IMR-90 (cell line): ENCODE results near the gene ADCY5. TPM values are rescaled to one million over a fixed set of nuclear protein-coding genes. Genes with fewer than 3 reads are reported as not detected.

Source experiments
- ATAC-seq: fragments of 200-7000 bp; cut with Tn5 transposase; 2 replicates; pipeline ENCODE4 v1.9.1; 2020; ENCODE audit warnings: low read depth, mild to moderate bottlenecking, moderate library complexity
- BruUV-seq: library from RNA; stranded (reverse); fragments of 400-500 nt; replicated peaks from 2 replicates; lab custom pipeline; 2021; lab: Mats Ljungman, UMichigan
- CTCF ChIA-PET: fragments of 300-600 bp; formaldehyde crosslinking; extraction: SDS; loops from one replicate; lab custom pipeline; 2021; ENCODE audit warnings: antibody characterized with exemption; lab: Yijun Ruan, JAX
- POLR2A ChIA-PET: fragments of 300-600 bp; sonication (Branson Sonifier 250); formaldehyde crosslinking; loops from one replicate; lab custom pipeline; 2022; ENCODE audit warnings: antibody characterized with exemption; ENCODE audit not compliant: unreplicated experiment; lab: Charles Lee
- DNase-seq: peaks from one replicate; pipeline ENCODE4 v3.0.0; 2013
- H2AFZ ChIP-seq: replicated peaks from 2 replicates; pipeline ENCODE3; 2013; ENCODE audit warnings: low read length, mild to moderate bottlenecking; ENCODE audit not compliant: poor library complexity
- H2AK5ac ChIP-seq: 2 replicates; pipeline ENCODE4 v1.6.1; 2013; ENCODE audit warnings: low read depth, low read length, inconsistent platforms
- H2AK9ac ChIP-seq: replicated peaks from 2 replicates; pipeline ENCODE3; 2013; ENCODE audit warnings: mild to moderate bottlenecking, low read depth, low read length, moderate library complexity; ENCODE audit not compliant: poor library complexity
- H2BK120ac ChIP-seq: 2 replicates; pipeline ENCODE4 v1.6.1; 2013; ENCODE audit warnings: low read depth, low read length, inconsistent platforms
- H2BK15ac ChIP-seq: 3 replicates; pipeline ENCODE4 v1.6.1; 2013; ENCODE audit warnings: low read depth, low read length, inconsistent platforms
- H2BK20ac ChIP-seq: 2 replicates; pipeline ENCODE4 v1.6.1; 2013; ENCODE audit warnings: low read depth, mild to moderate bottlenecking, inconsistent platforms, low read length, moderate library complexity
- H2BK5ac ChIP-seq: 2 replicates; pipeline ENCODE4 v1.6.1; 2013; ENCODE audit warnings: mild to moderate bottlenecking, low read depth, low read length, inconsistent platforms; ENCODE audit not compliant: poor library complexity, severe bottlenecking
- H3K14ac ChIP-seq: replicated peaks from 2 replicates; pipeline ENCODE4 v1.6.1; 2013; ENCODE audit warnings: low read depth, low read length, inconsistent platforms
- H3K18ac ChIP-seq: 2 replicates; pipeline ENCODE4 v1.6.1; 2013; ENCODE audit warnings: low read depth, low read length, control low read depth
- H3K23ac ChIP-seq: 2 replicates; pipeline ENCODE4 v1.6.1; 2013; ENCODE audit warnings: low read depth, low read length, inconsistent platforms
- H3K27ac ChIP-seq: 2 replicates; pipeline ENCODE4 v1.5.1; 2013; ENCODE audit warnings: mild to moderate bottlenecking, control low read depth, low read length; ENCODE audit not compliant: insufficient read depth
- H3K27me3 ChIP-seq: 2 replicates; pipeline ENCODE4 v1.6.1; 2013; ENCODE audit warnings: low read length; ENCODE audit not compliant: control insufficient read depth, insufficient read depth
- H3K36me3 ChIP-seq: 2 replicates; pipeline ENCODE4 v1.6.1; 2013; ENCODE audit warnings: low read length, mixed read lengths; ENCODE audit not compliant: control insufficient read depth, insufficient read depth
- H3K4ac ChIP-seq: 2 replicates; pipeline ENCODE4 v1.6.1; 2013; ENCODE audit warnings: low read depth, low read length, inconsistent platforms
- H3K4me1 ChIP-seq: 2 replicates; pipeline ENCODE4 v1.6.1; 2013; ENCODE audit warnings: low read length, mixed read lengths; ENCODE audit not compliant: control insufficient read depth, insufficient read depth
- H3K4me2 ChIP-seq: 2 replicates; pipeline ENCODE4 v1.6.1; 2013; ENCODE audit warnings: low read depth, mild to moderate bottlenecking, control low read depth, low read length, moderate library complexity
- H3K4me3 ChIP-seq: 2 replicates; pipeline ENCODE4 v1.5.1; 2013; ENCODE audit warnings: low read depth, mild to moderate bottlenecking, control low read depth, low read length, moderate library complexity; ENCODE audit not compliant: insufficient read depth
- H3K56ac ChIP-seq: 2 replicates; pipeline ENCODE4 v1.6.1; 2013; ENCODE audit warnings: low read length, inconsistent platforms; ENCODE audit not compliant: insufficient read depth; ENCODE audit errors: extremely low read depth
- H3K79me1 ChIP-seq, 2 experiments: 2 replicates each; pipeline ENCODE4 v1.6.1; 2013; ENCODE audit warnings: low read length in 2 of 2, inconsistent platforms in 1 of 2, low read depth in 1 of 2
- H3K9ac ChIP-seq: 2 replicates; pipeline ENCODE4 v1.6.1; 2013; ENCODE audit warnings: low read depth, low read length, control low read depth
- H3K9me1 ChIP-seq: 2 replicates; pipeline ENCODE4 v1.6.1; 2013; ENCODE audit warnings: low read length, inconsistent platforms; ENCODE audit not compliant: insufficient read depth
- H3K9me3 ChIP-seq: 2 replicates; pipeline ENCODE4 v1.6.1; 2013; ENCODE audit warnings: low read length; ENCODE audit not compliant: control insufficient read depth, insufficient read depth
- H4K20me1 ChIP-seq: 2 replicates; pipeline ENCODE4 v1.6.1; 2013; ENCODE audit warnings: low read length, inconsistent platforms; ENCODE audit not compliant: insufficient read depth
- H4K5ac ChIP-seq: 2 replicates; pipeline ENCODE4 v1.6.1; 2013; ENCODE audit warnings: mild to moderate bottlenecking, low read depth, low read length, control low read depth
- H4K8ac ChIP-seq, 2 experiments: 2 replicates each; pipeline ENCODE4 v1.6.1; 2013; ENCODE audit warnings: low read depth in 2 of 2, low read length in 2 of 2, control low read depth in 1 of 2, inconsistent platforms in 1 of 2
- H4K91ac ChIP-seq: 2 replicates; pipeline ENCODE4 v1.6.1; 2013; ENCODE audit warnings: low read depth, low read length, inconsistent platforms; ENCODE audit not compliant: insufficient read depth
- NFE2L2 ChIP-seq: fragments of 150-350 bp; IDR thresholded peaks from 2 replicates; pipeline ENCODE4 v1.6.1; 2016; ENCODE audit warnings: low read depth, mild to moderate bottlenecking, low read length
- SMC3 ChIP-seq: fragments of 150-350 bp; IDR thresholded peaks from 2 replicates; pipeline ENCODE4 v1.6.1; 2016; ENCODE audit warnings: low read depth, mild to moderate bottlenecking, antibody characterized with exemption, low read length, moderate library complexity
- WGBS, 2 experiments: methylation state at CpG; one replicate each; pipeline versions ENCODE4 v1.1.5 to v1.1.7; 2013; ENCODE audit warnings: missing lambda C conversion rate in 2 of 2; ENCODE audit not compliant: insufficient read length in 1 of 2; ENCODE audit errors: extremely low coverage in 2 of 2; 5-methylcytosine and 5-hydroxymethylcytosine counted together
- dilution Hi-C: fragments of 300-500 bp; cut with HindIII; formaldehyde crosslinking; loops from one replicate; pipeline ENCODE4 v1.14.3; 2018; ENCODE audit warnings: low sequenced_read_pairs; ENCODE audit not compliant: unreplicated experiment
- in situ Hi-C: fragments of 300-500 bp; cut with MboI; formaldehyde crosslinking; loops from 3 replicates; pipeline ENCODE4 v1.14.3; 2019; ENCODE audit warnings: low sequenced_read_pairs, inconsistent platforms, mixed read lengths
- intact Hi-C: fragments of 100-400 bp; cut with micrococcal nuclease; formaldehyde crosslinking; loops from 2 replicates; pipeline ENCODE4 v1.10.0; 2022
- polyA plus RNA-seq, 3 experiments: library from polyadenylated mRNA; depleted of rRNA; stranded (reverse); fragments of >200 nt; gene quantifications; 2 replicates each; pipeline ENCODE4 v1.2.3, GENCODE V29; 2012; ENCODE audit warnings: low replicate concordance in 1 of 3
- total RNA-seq: library from RNA; depleted of rRNA; stranded (reverse); fragments of >200 nt; gene quantifications from 2 replicates; pipeline ENCODE4 v1.2.3, GENCODE V29; 2012

Gene ADCY5
- total and polyA plus RNA-seq, 2 of the 4 experiments (the other 2 are of a cell fraction) = 0.14 to 0.18 TPM

GRCh38 chr3:123296261-123296660 lies 152.6 kb downstream of the ADCY5 start:
- no peak overlapping the region for H2BK120ac ChIP-seq
- BruUV-seq = no TSS peak
- DNase-seq (no peak), ATAC-seq (no peak)
- no peak overlapping the region for H2BK15ac ChIP-seq
- no peak overlapping the region for H2BK20ac ChIP-seq
- no peak overlapping the region for H3K23ac ChIP-seq
- CTCF ChIA-PET = interaction anchor here (1.5 kb wide), 1 partner anchor 10 kb away, joined by 3 read pairs; no protein-coding TSS in a partner anchor
- no peak overlapping the region for H4K91ac ChIP-seq
- H3K9me3 ChIP-seq = no peaks in the 10 kb centered on the region
- WGBS, 2 experiments = 0% methylated on average over 2 of the region's 7 CpGs; no CpG with 5 or more reads in 1 of the 2 experiments
- H2AK9ac ChIP-seq = no peak overlapping the region
- H3K4me3 ChIP-seq = no peak overlapping the region
- H4K5ac ChIP-seq = no peak overlapping the region
- H2AFZ ChIP-seq = no peak overlapping the region
- H3K36me3 ChIP-seq = no peaks in the 10 kb centered on the region
- intact Hi-C loops (no loop called here), in situ Hi-C loops (no loop called here), dilution Hi-C loops (no loop called here)
- H2BK5ac ChIP-seq = no peak overlapping the region
- no peak overlapping the region for H3K4me2 ChIP-seq
- H3K4ac ChIP-seq = no peak overlapping the region
- TF ChIP-seq SMC3 (no peak), NFE2L2 (no peak)
- no peak overlapping the region for H3K27ac ChIP-seq
- H3K79me1 ChIP-seq = no peaks in the 10 kb centered on the region
- H4K20me1 ChIP-seq = no peaks in the 10 kb centered on the region
- H4K8ac ChIP-seq = no peak overlapping the region
- H3K56ac ChIP-seq = no peak overlapping the region
- H3K9me1 ChIP-seq = no peaks in the 10 kb centered on the region
- H3K9ac ChIP-seq = no peak overlapping the region
- H2AK5ac ChIP-seq = no peak overlapping the region
- no peak overlapping the region for H3K18ac ChIP-seq
- peaks cover 56% of the 10 kb centered on the region for H3K27me3 ChIP-seq
- no peaks in the 10 kb centered on the region for H3K4me1 ChIP-seq
- H3K14ac ChIP-seq = no peak overlapping the region
- POLR2A ChIA-PET = no interaction called here
